Thyroid gland (tissue), 4 donors: ENCODE measurements around the gene GPR25. TPM values are rescaled to one million over a fixed set of nuclear protein-coding genes. Genes with fewer than 3 reads are reported as not detected.

ENCODE experiments used
- DNase-seq, 2 donors: peaks; one replicate each; pipeline ENCODE4 v3.0.0-alpha.2; 2019
- H3K27ac ChIP-seq, 3 donors: fragments of 200-600 bp; sonication (generic); 1 replicate in 2 of 3; 2 replicates in 1 of 3; pipeline ENCODE4 v1.5.1; 2016 to 2019; ENCODE audit warnings: mild to moderate bottlenecking in 1 of 3, moderate library complexity in 1 of 3
- H3K27me3 ChIP-seq: fragments of 200-600 bp; sonication (generic); one replicate; pipeline ENCODE4 v1.5.1; 2019
- H3K36me3 ChIP-seq, 2 donors: fragments of 200-600 bp; sonication (generic); one replicate each; pipeline ENCODE4 v1.5.1; 2016 to 2019
- H3K4me1 ChIP-seq, 2 donors: fragments of 200-600 bp; sonication (generic); one replicate each; pipeline ENCODE4 v1.5.1; 2017 to 2019
- H3K4me3 ChIP-seq, 3 donors: fragments of 200-600 bp; sonication (generic); replicated peaks in 1 of 3; 1 replicate in 2 of 3; 2 replicates in 1 of 3; pipeline ENCODE4 v1.5.1; 2016; ENCODE audit warnings: mild to moderate bottlenecking in 1 of 3
- H3K9me3 ChIP-seq: fragments of 200-600 bp; sonication (generic); one replicate; pipeline ENCODE4 v1.5.1; 2017
- POLR2A ChIP-seq, 2 donors: fragments of 450-650 bp; IDR thresholded peaks; one replicate each; pipeline ENCODE4 v1.6.1; 2017; ENCODE audit warnings: antibody characterized with exemption in 2 of 2, mild to moderate bottlenecking in 2 of 2, moderate library complexity in 1 of 2
- WGBS, 2 donors: methylation state at CpG; one replicate each; pipeline ENCODE4 v1.1.5; 2017; 5-methylcytosine and 5-hydroxymethylcytosine counted together
- intact Hi-C: fragments of 100-400 bp; cut with DNase I; formaldehyde crosslinking; loops from one replicate; pipeline ENCODE4 v1.15.1; 2023
- total RNA-seq, 4 donors: library from RNA; depleted of rRNA; stranded (reverse); fragments of >200 nt; gene quantifications; one replicate each; pipeline ENCODE4 v1.2.3, GENCODE V29; 2016
- TF ChIP-seq, protein P1 (sequence below), 6 experiments: fragments of 200-600 bp in 3 of 6; fragments of 450-650 bp in 3 of 6; sonication (generic) in 3 of 6; IDR thresholded peaks; one replicate each; pipeline ENCODE4 v1.5.1; 2016 to 2019; ENCODE audit warnings: antibody characterized with exemption in 6 of 6, mild to moderate bottlenecking in 2 of 6, inconsistent platforms in 1 of 6, moderate library complexity in 1 of 6

GPR25 gene
- total RNA-seq, 4 donors from 2014 or later: 0.27 TPM; not detected in 3

DNA sequence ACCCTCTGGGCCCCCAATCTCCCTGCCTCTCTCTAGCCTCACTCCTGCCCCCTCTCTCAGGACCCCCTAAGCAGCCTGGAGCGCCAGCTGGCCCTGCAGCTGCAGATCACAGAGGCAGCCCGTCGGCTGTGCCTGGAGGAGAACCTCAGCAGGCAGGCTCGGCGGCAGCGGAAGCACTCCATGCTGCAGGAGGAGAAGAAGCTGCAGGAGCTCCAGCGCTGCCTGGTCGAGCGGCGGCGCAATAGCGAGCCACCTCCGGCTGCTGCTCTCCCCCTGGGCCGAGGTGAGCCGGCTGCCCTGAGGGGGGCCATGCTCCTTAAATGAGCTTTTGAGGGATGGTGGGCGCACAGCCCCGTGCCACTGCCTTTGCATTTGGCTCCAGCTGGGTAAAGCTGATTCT is 28.1 kb downstream of the GPR25 start:
- H3K36me3 ChIP-seq: no peaks in the 10 kb centered on the region
- 91 to 95% methylated on average over 10 to 13 of the region's 17 CpGs for WGBS, 2 donors
- intact Hi-C loops: no loop called here
- DNase-seq: no peak
- no peaks in the 10 kb centered on the region for H3K4me1 ChIP-seq
- no peak overlapping the region for H3K4me3 ChIP-seq
- H3K27ac ChIP-seq: no peak overlapping the region
- H3K9me3 ChIP-seq: no peaks in the 10 kb centered on the region
- H3K27me3 ChIP-seq: no peaks in the 10 kb centered on the region
- TF ChIP-seq POLR2A (IDR thresholded peaks at IDR 0.05): no peak
- TF ChIP-seq, protein P1, sequence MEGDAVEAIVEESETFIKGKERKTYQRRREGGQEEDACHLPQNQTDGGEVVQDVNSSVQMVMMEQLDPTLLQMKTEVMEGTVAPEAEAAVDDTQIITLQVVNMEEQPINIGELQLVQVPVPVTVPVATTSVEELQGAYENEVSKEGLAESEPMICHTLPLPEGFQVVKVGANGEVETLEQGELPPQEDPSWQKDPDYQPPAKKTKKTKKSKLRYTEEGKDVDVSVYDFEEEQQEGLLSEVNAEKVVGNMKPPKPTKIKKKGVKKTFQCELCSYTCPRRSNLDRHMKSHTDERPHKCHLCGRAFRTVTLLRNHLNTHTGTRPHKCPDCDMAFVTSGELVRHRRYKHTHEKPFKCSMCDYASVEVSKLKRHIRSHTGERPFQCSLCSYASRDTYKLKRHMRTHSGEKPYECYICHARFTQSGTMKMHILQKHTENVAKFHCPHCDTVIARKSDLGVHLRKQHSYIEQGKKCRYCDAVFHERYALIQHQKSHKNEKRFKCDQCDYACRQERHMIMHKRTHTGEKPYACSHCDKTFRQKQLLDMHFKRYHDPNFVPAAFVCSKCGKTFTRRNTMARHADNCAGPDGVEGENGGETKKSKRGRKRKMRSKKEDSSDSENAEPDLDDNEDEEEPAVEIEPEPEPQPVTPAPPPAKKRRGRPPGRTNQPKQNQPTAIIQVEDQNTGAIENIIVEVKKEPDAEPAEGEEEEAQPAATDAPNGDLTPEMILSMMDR (IDR thresholded peaks at IDR 0.05): no peak

DNA sequence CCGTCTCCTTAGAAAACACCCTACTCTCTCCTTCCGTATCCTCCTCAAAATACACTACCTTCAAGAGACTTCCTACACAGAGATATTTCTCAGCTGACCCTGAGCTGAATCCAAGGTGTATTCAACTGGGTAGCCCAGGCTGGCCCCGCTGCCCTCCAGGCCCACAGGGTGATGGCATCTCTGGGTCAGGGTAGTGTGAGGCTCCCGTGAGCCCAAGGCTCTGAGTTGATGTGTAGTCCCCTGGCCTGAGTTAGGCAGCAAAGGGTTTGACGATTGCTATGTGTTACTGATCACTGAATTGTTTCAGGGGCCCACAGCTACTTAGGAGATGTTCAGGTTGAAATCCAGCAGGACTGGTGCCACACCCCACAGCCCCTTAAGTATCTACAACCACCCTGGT is 28.6 kb downstream of the GPR25 start:
- no peaks in the 10 kb centered on the region for H3K9me3 ChIP-seq
- no peak for TF ChIP-seq POLR2A (IDR thresholded peaks at IDR 0.05)
- TF ChIP-seq, protein P1 (IDR thresholded peaks at IDR 0.05): no peak
- no peak for DNase-seq
- H3K36me3 ChIP-seq: no peaks in the 10 kb centered on the region
- no peak overlapping the region for H3K4me3 ChIP-seq
- no peaks in the 10 kb centered on the region for H3K27me3 ChIP-seq
- no peaks in the 10 kb centered on the region for H3K4me1 ChIP-seq
- no peak overlapping the region for H3K27ac ChIP-seq
- WGBS, 2 donors: 95% methylated on average over 5 of the region's 5 CpGs
- intact Hi-C loops: no loop called here

DNA sequence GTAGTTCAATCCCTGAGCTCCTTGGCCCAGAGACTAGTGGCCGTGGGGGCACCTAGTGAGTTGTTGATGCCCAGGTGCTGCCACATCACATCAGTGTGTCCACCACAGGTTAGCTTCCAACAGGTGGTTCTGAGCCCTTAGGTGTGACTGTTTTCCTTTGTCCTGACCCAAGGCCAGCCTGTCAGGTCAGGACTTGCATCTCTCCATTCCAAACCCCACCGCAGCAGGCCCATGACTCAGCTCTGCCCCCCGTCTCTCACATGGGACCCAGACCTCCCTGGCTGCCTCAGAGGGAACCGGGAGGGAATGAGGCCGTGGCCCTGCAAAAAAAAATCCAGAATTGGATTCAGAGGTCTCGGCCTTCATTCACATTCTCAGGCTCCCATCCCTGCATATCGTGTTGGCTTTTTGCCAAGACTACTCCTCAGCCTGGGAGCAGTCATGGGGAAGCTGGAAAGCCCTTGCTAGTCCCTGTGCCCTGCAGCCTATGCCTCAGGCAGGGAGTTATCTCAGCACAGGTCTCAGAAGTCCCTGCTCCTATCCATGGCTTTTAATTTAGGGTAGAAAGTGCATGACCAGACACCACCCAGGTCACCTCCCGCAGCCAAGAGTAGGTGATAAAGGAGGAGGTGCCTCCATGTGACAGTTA is 29.1 kb downstream of the GPR25 start:
- WGBS, 2 donors: 67 to 78% methylated on average over 8 of the region's 8 CpGs

DNA sequence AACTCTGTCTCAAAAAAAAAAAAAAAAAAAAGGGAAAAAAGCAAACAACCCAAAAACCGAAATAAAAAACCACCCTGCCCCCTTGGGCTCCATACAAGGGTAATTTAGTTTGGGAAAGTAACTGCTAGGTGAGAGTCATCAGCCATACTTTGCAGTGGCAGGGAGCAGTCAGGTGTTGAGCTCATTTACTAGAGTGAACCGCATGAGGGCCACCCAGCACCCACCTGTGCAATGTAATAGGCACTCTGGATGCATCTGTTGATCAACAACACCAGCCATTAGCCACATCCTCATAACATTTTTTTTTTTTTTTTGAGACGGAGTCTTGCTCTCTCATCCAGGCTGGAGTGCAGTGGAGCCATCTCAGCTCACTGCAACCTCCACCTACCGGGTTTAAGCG is 31.0 kb downstream of the GPR25 start:
- Histone ChIP-seq H3K4me1 (no peaks in the 10 kb centered on the region), H3K4me3 (no peak overlapping the region), H3K27me3 (no peaks in the 10 kb centered on the region), H3K9me3 (no peaks in the 10 kb centered on the region), H3K36me3 (no peaks in the 10 kb centered on the region), H3K27ac (no peak overlapping the region)
- 91 to 96% methylated on average over 5 of the region's 5 CpGs for WGBS, 2 donors
- TF ChIP-seq, protein P1 (IDR thresholded peaks at IDR 0.05): no peak
- TF ChIP-seq POLR2A (IDR thresholded peaks at IDR 0.05): no peak
- intact Hi-C loops: no loop called here
- no peak for DNase-seq

More for the DNA sequence above, 29.1 kb downstream of the GPR25 start:
- H3K36me3 ChIP-seq: no peaks in the 10 kb centered on the region
- no peak overlapping the region for H3K27ac ChIP-seq
- H3K4me1 ChIP-seq: no peaks in the 10 kb centered on the region
- H3K27me3 ChIP-seq: no peaks in the 10 kb centered on the region
- DNase-seq: no peak
- no peaks in the 10 kb centered on the region for H3K9me3 ChIP-seq
- H3K4me3 ChIP-seq: no peak overlapping the region
- TF ChIP-seq, protein P1 (IDR thresholded peaks at IDR 0.05): no peak
- no peak for TF ChIP-seq POLR2A (IDR thresholded peaks at IDR 0.05)
- intact Hi-C loops: no loop called here

DNA sequence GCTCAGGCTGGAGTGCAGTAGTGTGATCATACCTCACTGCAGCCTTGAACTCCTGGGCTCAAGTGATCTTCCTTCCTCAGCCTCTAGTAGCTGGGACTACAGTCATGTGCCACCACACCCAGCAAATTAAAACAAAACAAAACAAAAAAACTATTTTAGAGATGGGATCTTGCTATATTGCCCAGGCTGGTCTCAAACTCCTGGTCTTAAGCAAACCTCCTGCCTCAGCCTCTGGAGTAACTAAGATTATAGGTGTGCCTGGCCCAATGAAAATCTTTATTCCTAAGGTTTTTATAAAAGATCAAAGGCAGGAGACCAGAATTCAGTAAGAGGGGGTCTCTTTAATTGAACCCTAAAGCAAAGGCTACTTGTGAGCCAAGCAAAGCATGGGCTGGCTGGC is 32.0 kb downstream of the GPR25 start:
- H3K9me3 ChIP-seq: no peaks in the 10 kb centered on the region
- DNase-seq: no peak
- H3K4me1 ChIP-seq: no peaks in the 10 kb centered on the region
- intact Hi-C loops: no loop called here
- no peaks in the 10 kb centered on the region for H3K36me3 ChIP-seq
- H3K27ac ChIP-seq: no peak overlapping the region
- no peak overlapping the region for H3K4me3 ChIP-seq
- TF ChIP-seq, protein P1 (IDR thresholded peaks at IDR 0.05): no peak
- TF ChIP-seq POLR2A (IDR thresholded peaks at IDR 0.05): no peak
- H3K27me3 ChIP-seq: no peaks in the 10 kb centered on the region
